HG03469 (cell line): Measurements from ENCODE around the gene SZRD1.

Source experiments
- ATAC-seq: cut with Tn5 transposase; IDR thresholded peaks from one replicate; pipeline ENCODE4 v1.9.1; 2021; ENCODE audit warnings: mild to moderate bottlenecking, moderate library complexity, moderate number of reproducible peaks; ENCODE audit not compliant: unreplicated experiment

The SZRD1 gene

DNA sequence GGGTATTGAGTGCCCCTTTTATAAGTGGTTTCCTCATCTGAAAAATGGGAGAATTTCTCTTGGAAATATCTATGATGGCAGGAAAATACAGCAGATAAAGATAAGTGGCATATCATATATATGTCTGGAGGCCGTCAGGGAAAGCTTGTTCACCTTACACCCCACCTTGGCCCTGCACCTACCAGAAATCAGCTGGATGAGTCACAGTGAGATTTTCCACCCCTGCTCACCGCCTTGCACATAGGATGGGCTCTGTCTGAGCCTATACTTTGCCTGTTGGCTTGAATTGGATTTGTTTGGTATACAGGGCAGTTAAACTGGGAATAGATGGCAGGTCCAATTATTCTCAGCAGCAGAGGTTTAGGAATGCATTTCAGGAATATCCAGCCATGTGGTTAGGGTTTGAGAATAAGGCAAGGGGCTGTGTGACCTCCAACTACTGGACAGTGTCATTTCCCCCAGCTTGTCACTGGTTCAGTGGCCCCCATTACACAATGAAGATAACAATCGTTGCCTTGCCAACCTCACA lies 70.0 kb downstream of the SZRD1 start, which contains the start of gene SPATA21:
Gene SPATA21, minus strand, starts transcription at position 479 of the 529 bp plus-strand sequence. CDS start 6,053 bp downstream, outside the sequence.
- ATAC-seq = no peak

- ATAC-seq = no peak
Observed at GRCh38 chr1:16438516-16438915, 71.5 kb downstream of the SZRD1 start.

- no peak for ATAC-seq
Observed at GRCh38 chr1:16438924-16439323, 71.9 kb downstream of the SZRD1 start.

GRCh38 chr1:16440131-16440469 lies 73.1 kb downstream of the SZRD1 start:
- ATAC-seq = no peak

DNA sequence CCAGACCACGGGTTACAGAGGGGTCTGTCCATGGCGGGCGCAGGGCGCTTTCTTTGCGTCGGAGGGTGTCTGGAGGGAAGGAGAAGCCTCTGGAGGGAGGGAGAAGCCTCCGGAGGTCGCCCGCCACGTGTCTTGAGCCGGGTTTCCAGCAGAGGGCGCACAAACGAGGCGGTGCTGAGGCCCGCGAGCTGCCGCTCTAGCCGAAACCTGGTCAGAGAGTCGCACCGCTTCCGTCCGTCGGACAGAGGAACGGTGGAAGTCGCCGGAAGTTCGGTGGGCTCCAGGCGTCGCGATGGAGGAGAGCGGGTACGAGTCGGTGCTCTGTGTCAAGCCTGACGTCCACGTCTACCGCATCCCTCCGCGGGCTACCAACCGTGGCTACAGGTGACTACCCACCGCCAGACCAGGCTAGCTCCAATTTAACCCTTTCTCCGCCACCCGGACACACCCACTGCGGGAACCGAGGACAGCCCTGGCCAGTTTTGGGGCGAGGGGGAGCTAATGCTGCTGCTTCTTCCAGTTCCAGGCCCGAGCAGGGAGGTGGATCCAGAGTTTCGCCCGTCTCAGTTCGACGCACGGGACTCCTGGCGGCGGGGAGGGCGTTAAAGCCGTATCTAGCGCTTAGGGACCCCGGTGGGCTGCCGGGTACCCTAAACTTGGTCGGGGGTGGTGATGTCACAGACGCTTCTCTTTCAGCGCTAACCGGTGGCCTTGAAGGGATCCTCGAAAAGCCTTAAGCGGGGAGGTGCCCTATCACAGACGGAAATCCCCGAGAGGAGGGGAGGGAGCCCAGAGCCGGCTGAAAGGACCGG lies 73.6 kb downstream of the SZRD1 start, which contains the start of gene NECAP2:
Gene NECAP2, plus strand, starts transcription at position 255 of the 812 bp plus-strand sequence. Its CDS starts 38 bp downstream, at position 293.
- peak; percentile 74 for ATAC-seq

DNA sequence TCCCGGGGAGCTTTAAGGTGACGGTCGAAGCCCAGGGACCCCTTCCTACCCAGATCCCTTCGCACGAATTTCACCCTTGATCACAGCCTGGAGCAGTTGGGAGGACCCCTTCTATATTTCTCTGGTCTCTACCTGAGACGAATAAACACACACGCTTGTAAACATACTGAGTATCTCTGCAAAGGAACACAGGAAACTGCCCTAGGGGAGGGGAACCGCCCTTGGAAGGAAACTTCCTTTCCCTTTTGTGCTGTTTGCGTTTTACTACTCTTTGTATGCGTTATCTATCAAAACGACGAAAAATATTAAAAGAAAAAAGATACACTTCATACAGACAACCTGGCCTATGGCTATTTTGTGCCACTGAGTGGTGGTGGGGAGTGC lies 74.2 kb downstream of the SZRD1 start:
- no peak for ATAC-seq

DNA sequence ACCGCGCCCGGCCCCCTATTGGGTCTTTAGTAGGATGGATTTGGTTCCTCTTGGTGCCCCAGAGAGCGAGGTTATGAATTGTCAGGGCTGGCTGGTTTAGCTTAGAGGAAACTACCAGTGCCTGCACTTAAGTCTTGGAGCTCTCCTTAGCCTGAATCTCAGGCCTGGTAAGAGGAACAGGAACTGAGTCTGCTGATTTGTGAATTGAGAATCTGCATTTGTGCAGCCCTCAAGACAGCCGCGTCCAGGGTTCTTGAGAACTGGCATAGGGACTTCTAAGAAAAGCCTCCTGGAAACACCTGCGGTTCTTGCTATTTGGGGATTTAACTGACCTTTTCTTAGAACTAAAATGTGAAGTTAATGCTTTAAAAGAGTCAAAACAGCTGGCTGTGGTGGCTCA lies 75.2 kb downstream of the SZRD1 start:
- ATAC-seq = no peak

- no peak for ATAC-seq
Observed at GRCh38 chr1:16442941-16443340, 75.9 kb downstream of the SZRD1 start.

DNA sequence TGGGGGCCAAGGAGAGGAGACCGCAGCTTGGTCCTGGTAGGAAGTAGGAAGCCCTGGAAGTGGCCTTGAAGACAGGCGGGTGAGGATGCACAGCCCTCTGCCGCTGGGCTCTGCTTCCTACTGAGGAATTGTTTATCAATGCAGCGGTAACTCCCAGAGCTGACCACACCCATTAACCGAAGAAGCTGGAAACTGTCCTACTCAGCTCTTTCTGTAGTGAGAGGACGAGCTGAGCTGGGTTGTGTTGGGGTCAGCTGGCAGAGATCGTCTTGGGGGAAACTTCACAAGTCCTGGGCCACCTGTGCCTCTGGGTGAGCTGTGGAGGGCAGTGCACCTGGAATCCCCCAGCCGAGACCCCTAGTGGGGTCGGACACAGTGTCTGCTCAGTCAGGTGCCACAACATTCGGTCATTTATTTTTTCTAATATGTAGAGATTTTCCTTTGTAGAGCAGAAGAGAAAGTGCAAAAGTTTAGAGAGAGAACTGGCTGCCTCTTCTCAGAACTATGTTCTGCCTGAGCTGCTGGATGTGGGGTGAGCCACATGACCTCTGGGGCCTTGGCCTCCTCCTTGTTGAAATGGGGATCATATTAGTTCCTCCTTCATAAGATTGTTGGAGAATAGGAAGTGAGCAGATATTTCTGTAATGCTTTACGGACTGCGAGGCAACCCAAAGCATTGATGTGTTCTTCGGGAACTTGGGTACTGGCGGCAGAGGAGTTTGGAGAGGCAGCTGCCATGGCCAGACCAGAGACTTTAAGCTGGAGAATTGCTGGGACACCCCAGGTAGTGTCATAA lies 77.1 kb downstream of the SZRD1 start:
- no peak for ATAC-seq

DNA sequence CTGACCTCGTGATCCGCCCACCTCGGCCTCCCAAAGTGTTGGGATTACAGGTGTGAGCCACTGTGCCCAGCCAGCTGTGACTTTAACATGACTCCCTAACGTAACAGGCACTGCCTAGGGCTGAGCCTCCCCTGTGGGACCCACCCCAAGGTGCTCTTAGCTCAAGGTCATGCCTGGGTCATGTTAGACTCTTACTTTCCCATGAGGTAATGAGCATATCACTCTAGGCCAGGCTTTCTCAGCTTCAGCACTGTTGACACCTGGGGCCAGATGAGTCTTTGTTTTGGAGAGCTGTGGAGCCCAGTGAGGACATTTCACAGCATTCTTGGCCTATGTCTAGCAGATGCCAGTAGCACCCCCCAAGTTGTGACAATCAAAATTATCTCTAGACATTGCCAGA lies 78.0 kb downstream of the SZRD1 start:
- ATAC-seq = no peak

DNA sequence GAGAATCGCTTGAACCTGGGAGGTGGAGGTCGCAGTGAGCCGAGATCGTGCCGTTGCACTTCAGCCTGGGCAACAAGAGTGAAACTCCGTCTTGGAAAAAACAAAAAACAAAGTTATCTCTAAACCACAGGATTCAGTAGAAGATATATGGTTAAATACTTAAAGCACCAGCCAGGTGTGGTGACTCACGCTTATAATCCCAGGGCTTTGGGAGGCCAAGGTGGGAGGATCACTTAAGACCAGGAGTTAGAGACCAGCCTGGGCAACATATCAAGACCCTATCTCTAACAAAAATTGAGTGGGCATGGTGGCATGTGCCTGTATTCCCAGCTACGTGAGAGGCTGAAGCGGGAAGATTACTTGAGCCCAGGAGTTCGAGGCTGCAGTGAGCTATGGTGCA lies 79.1 kb downstream of the SZRD1 start:
- no peak for ATAC-seq

DNA sequence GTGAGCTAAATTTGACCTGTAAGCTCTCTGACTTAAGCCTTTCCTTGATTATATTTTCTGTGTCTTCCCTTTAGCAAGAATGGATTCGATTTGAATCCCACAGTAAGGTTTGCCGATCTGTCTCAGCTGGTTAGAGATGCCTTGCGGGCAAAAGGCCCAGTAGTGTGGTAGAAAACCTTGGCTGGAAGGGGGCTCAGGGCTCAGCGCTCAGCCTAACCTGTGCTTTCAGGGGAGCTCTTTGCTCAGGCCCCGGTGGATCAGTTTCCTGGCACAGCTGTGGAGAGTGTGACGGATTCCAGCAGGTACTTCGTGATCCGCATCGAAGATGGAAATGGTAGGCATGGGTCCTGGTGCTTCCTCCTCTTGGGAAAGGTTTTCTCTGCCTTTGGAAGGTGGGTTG lies 80.6 kb downstream of the SZRD1 start:
- no peak for ATAC-seq
